Fibroblast of lung (primary cell): ENCODE data around the gene BCL7A.

Experiments used
- EZH2 ChIP-seq: IDR thresholded peaks from 2 replicates; pipeline ENCODE4 v1.5.1; 2012; ENCODE audit warnings: low read length, control low read depth, mild to moderate bottlenecking; ENCODE audit errors: missing control alignments
- TF ChIP-seq, protein P1 (sequence below), 2 donors: IDR thresholded peaks in 1 of 2; conservative IDR thresholded peaks in 1 of 2; 1 replicate in 1 of 2; 2 replicates in 1 of 2; pipeline ENCODE4 v1.5.1; 2011 to 2012; ENCODE audit warnings: low read length in 2 of 2, control low read depth in 1 of 2, inconsistent platforms in 1 of 2, low read depth in 1 of 2, mild to moderate bottlenecking in 1 of 2

DNA sequence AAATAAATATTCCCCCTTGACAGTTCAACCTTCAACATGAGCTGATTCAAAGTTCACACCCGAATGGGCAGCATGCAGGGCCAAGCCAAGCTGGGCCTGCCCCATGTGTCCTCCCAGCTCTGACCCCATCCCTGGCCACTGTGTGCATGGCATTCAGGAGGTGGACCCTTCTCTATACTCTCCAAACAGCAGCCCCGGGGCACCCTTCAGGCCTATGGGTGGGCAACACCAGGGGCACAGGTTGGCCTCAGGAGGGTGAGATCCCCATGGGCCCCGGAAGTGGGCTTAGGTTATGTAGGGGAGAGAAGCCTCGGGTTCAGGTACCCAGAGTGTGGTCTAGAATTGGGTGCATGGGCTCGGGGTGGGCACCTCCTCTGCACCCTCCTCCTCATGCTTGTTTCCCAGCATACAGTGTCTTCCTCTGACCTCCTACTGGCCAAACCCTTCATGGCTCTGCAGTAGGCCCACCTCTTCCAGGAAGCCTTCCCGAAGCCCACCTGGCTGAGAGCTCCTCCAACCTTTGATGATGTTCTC is 31.5 kb upstream of the BCL7A start:
- TF ChIP-seq, protein P1, sequence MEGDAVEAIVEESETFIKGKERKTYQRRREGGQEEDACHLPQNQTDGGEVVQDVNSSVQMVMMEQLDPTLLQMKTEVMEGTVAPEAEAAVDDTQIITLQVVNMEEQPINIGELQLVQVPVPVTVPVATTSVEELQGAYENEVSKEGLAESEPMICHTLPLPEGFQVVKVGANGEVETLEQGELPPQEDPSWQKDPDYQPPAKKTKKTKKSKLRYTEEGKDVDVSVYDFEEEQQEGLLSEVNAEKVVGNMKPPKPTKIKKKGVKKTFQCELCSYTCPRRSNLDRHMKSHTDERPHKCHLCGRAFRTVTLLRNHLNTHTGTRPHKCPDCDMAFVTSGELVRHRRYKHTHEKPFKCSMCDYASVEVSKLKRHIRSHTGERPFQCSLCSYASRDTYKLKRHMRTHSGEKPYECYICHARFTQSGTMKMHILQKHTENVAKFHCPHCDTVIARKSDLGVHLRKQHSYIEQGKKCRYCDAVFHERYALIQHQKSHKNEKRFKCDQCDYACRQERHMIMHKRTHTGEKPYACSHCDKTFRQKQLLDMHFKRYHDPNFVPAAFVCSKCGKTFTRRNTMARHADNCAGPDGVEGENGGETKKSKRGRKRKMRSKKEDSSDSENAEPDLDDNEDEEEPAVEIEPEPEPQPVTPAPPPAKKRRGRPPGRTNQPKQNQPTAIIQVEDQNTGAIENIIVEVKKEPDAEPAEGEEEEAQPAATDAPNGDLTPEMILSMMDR (conservative IDR thresholded peaks at IDR 0.05 in 1 of 2, IDR thresholded peaks at IDR 0.05 in 1 of 2; ENCODE audit: low read depth in 1 of 2, low read length in 2 of 2): no peak
- no peak for TF ChIP-seq EZH2
